HFFc6 (cell line): Measurements from ENCODE around the gene MUSTN1. TPM values are rescaled to one million over a fixed set of nuclear protein-coding genes. Genes with fewer than 3 reads are reported as not detected.
A peak's percentile ranks its signal among the peaks of the same experiment; 100 is the strongest.

Source experiments
- DNase-seq: peaks from one replicate; pipeline ENCODE4 v3.0.0-alpha.2; 2018
- H3K27ac Mint-ChIP-seq: 2 replicates; pipeline ENCODE4 v1.8.0; 2020; ENCODE audit warnings: mild to moderate bottlenecking, mixed read lengths
- H3K27me3 Mint-ChIP-seq: 2 replicates; pipeline ENCODE4 v1.8.0; 2021; ENCODE audit warnings: mild to moderate bottlenecking, moderate library complexity, mixed read lengths; ENCODE audit not compliant: insufficient read depth
- H3K36me3 Mint-ChIP-seq: 2 replicates; pipeline ENCODE4 v1.8.0; 2021; ENCODE audit warnings: low read depth, mixed read lengths
- H3K4me1 Mint-ChIP-seq: 2 replicates; pipeline ENCODE4 v1.8.0; 2020; ENCODE audit warnings: low read depth, mixed read lengths
- H3K4me3 Mint-ChIP-seq: 2 replicates; pipeline ENCODE4 v1.8.0; 2020; ENCODE audit warnings: mild to moderate bottlenecking, moderate library complexity, mixed read lengths
- H3K9me3 Mint-ChIP-seq: 2 replicates; pipeline ENCODE4 v1.8.0; 2020; ENCODE audit warnings: mild to moderate bottlenecking, mixed read lengths
- total RNA-seq, 6 experiments: library from RNA; stranded (reverse); fragmentation: NEBNext Ultra II Directional; extraction: Animal tissue kit (Norgen Biotek cat#: 25700); gene quantifications; 2 replicates in 1 of 6; 3 replicates in 5 of 6; pipeline ENCODE4 v1.2.3, GENCODE V29; 2021
- TF ChIP-seq, protein P1 (sequence below): fragments of 200-600 bp; sonication (generic); IDR thresholded peaks from 2 replicates; pipeline ENCODE4 v1.5.0; 2021; ENCODE audit warnings: antibody characterized with exemption, mild to moderate bottlenecking

Gene MUSTN1
- total RNA-seq, 6 experiments from 2014 or later: 0.39 TPM; not detected in 5

DNA sequence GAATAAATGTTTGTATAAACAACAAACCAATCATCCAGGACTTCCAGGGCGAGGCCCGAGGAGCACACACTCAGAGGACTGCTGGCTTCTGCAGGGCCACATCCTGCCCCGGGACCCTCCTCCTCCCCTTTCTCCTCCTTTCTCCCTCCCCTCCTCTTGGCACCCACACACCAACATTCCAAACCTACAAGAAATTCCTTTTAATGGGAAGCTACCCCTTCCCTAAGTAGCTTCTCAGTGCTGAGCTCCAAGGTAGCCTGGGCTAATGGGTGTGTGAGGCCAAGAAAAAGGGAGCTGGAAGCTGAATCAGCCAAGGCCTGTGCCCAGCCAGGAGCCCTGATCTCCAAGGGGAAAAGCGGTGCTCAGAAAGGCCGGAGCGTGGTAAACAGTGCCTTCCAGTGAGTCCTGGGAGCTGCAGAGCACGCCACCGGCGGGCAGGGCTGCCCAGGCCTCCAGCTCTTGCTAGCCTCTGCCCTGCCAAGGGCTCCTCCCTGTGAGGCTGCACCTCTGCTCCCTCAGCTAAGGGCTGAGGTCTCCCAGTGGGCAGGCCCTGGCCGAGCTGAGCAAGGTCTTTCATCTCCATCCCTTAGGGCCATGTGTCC, 36.3 kb downstream of the MUSTN1 start:
- Mint-ChIP-seq H3K36me3 (no peaks in the 10 kb centered on the region), H3K4me3 (no peak overlapping the region), H3K27ac (no peak overlapping the region), H3K9me3 (no peaks in the 10 kb centered on the region), H3K27me3 (peaks cover 5% of the 10 kb centered on the region; the same call in 1 of the 2 replicates), H3K4me1 (peaks cover 25% of the 10 kb centered on the region)
- DNase-seq: no peak
- TF ChIP-seq, protein P1, sequence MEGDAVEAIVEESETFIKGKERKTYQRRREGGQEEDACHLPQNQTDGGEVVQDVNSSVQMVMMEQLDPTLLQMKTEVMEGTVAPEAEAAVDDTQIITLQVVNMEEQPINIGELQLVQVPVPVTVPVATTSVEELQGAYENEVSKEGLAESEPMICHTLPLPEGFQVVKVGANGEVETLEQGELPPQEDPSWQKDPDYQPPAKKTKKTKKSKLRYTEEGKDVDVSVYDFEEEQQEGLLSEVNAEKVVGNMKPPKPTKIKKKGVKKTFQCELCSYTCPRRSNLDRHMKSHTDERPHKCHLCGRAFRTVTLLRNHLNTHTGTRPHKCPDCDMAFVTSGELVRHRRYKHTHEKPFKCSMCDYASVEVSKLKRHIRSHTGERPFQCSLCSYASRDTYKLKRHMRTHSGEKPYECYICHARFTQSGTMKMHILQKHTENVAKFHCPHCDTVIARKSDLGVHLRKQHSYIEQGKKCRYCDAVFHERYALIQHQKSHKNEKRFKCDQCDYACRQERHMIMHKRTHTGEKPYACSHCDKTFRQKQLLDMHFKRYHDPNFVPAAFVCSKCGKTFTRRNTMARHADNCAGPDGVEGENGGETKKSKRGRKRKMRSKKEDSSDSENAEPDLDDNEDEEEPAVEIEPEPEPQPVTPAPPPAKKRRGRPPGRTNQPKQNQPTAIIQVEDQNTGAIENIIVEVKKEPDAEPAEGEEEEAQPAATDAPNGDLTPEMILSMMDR: no peak

GRCh38 chr3:52796411-52796810, 38.4 kb downstream of the MUSTN1 start:
- Mint-ChIP-seq H3K4me1 (peaks cover 16% of the 10 kb centered on the region; the same call in 1 of the 2 replicates), H3K36me3 (no peaks in the 10 kb centered on the region), H3K27ac (no peak overlapping the region), H3K4me3 (no peak overlapping the region), H3K27me3 (peaks cover 15% of the 10 kb centered on the region), H3K9me3 (no peaks in the 10 kb centered on the region)
- TF ChIP-seq, protein P1: no peak
- DNase-seq: no peak

DNA sequence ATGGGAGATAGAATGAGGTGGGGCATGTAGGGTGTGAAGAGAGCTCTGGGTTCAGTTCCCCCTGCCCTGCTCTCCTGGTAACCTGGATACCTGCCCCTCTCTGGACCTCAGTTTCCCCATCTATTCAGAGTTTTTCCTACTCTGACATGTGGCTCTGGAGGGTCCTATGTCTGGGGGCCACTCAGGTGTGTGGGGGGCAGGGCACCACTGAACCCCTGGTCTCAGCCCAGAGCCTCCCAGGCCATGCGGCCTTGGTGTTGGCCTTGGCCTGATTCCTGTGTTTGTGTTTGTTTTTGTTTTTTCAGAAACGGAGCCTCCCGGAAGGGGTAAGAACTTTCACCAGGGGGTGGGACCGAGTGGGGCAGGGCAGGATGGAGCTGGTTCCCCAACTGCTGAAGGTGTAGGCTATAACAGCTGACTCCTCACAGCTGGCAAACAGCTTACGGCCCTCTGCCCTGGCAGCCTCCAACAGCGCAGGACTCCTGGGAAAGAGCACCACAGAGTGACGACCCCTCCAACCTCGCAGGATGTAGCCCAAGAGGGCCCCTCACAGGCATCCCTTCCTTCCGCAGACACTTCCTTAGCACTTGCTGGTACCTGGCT, 39.4 kb downstream of the MUSTN1 start:
- Mint-ChIP-seq H3K27me3 (peaks cover 19% of the 10 kb centered on the region), H3K4me3 (no peak overlapping the region), H3K27ac (no peak overlapping the region), H3K36me3 (no peaks in the 10 kb centered on the region), H3K9me3 (no peaks in the 10 kb centered on the region), H3K4me1 (peaks cover 16% of the 10 kb centered on the region; the same call in 1 of the 2 replicates)
- TF ChIP-seq, protein P1: no peak
- DNase-seq: no peak

GRCh38 chr3:52794612-52795099, 40.2 kb downstream of the MUSTN1 start, which contains the start of gene ITIH3:
TSS of gene ITIH3 (plus strand) at chr3:52794796. CDS start at chr3:52794804, 8 bp downstream.
- Mint-ChIP-seq H3K27ac (peak within 1 kb of the TSS; percentile 51; the same call in 1 of the 2 replicates), H3K4me3 (no peak within 1 kb of the TSS), H3K27me3 (peaks cover 19% of the 10 kb centered on the region), H3K9me3 (no peaks in the 10 kb centered on the region), H3K4me1 (peaks cover 16% of the 10 kb centered on the region; the same call in 1 of the 2 replicates), H3K36me3 (no peaks in the 10 kb centered on the region)
- no peak for DNase-seq
- TF ChIP-seq, protein P1: no peak

DNA sequence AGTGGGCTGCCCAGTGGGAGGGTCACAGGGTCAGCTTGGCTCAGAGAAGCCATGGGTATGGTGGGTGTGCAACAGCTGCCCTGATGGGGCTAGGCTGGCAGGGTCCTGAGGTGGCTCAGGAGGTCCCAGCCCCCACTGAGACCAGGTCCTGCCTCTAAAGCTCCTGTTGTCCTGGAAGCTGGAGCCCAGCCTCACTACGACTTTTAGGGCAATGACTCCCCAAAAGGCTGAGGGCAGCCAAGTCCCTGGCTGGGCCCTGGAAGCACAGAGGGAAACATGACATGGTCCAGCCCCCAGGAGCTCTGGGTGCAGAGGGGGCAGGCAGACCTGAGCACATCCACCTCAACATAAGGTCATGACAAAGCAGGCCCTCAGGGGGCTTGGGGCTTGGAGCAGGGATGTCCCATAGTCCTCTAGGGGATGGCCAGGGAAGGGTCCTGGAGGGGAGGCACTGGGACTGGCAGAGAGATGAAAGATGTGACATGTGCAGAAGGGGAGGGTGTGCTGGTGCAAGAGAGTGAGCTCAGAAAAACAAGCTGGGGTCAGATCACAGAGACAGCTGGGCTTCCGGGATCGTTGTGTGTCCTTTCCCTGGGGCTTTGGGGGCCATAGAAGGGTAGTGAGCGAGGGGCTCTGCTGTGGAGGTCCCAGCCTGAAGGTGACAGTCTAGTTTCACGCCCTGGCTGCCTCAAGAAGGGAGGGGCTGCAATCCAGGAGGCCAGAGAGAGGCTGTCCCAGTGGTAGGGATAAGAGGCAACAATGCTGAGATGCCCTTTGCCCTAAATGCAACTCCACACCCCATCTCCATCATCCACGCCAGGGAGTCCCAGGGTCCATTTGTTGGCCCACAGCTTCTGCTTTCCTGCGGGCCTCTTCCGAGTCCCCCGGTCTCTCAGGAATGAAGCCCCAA, 40.9 kb downstream of the MUSTN1 start:
- DNase-seq: no peak
- peaks cover 23% of the 10 kb centered on the region for H3K27me3 Mint-ChIP-seq
- H3K4me3 Mint-ChIP-seq: no peak overlapping the region
- H3K27ac Mint-ChIP-seq: peak overlapping the region; percentile 51; the same call in 1 of the 2 replicates
- TF ChIP-seq, protein P1: no peak
- peaks cover 11% of the 10 kb centered on the region; the same call in 1 of the 2 replicates for H3K4me1 Mint-ChIP-seq
- H3K9me3 Mint-ChIP-seq: no peaks in the 10 kb centered on the region
- H3K36me3 Mint-ChIP-seq: no peaks in the 10 kb centered on the region
